Measurements from ENCODE around the gene CACNA1F. TPM values are rescaled to one million over a fixed set of nuclear protein-coding genes. Genes with fewer than 3 reads are reported as not detected.

CACNA1F gene
- total RNA-seq, 1 experiment from 2014 or later = not detected

- Histone ChIP-seq H3K4me3 (ENCODE audit: low read depth in 2 of 2, low read length in 2 of 2) (no peak overlapping the region), H3K4me1 (ENCODE audit: control insufficient read depth, insufficient read depth, low read length) (no peaks in the 10 kb centered on the region), H3K27ac (ENCODE audit: low read length) (no peak overlapping the region), H3K27me3 (ENCODE audit: control insufficient read depth, insufficient read depth, low read length) (no peaks in the 10 kb centered on the region), H3K9me3 (ENCODE audit: control insufficient read depth, insufficient read depth, low read depth, low read length) (no peaks in the 10 kb centered on the region), H3K36me3 (ENCODE audit: control insufficient read depth, insufficient read depth, low read length) (no peaks in the 10 kb centered on the region)
- TF ChIP-seq, protein P1, sequence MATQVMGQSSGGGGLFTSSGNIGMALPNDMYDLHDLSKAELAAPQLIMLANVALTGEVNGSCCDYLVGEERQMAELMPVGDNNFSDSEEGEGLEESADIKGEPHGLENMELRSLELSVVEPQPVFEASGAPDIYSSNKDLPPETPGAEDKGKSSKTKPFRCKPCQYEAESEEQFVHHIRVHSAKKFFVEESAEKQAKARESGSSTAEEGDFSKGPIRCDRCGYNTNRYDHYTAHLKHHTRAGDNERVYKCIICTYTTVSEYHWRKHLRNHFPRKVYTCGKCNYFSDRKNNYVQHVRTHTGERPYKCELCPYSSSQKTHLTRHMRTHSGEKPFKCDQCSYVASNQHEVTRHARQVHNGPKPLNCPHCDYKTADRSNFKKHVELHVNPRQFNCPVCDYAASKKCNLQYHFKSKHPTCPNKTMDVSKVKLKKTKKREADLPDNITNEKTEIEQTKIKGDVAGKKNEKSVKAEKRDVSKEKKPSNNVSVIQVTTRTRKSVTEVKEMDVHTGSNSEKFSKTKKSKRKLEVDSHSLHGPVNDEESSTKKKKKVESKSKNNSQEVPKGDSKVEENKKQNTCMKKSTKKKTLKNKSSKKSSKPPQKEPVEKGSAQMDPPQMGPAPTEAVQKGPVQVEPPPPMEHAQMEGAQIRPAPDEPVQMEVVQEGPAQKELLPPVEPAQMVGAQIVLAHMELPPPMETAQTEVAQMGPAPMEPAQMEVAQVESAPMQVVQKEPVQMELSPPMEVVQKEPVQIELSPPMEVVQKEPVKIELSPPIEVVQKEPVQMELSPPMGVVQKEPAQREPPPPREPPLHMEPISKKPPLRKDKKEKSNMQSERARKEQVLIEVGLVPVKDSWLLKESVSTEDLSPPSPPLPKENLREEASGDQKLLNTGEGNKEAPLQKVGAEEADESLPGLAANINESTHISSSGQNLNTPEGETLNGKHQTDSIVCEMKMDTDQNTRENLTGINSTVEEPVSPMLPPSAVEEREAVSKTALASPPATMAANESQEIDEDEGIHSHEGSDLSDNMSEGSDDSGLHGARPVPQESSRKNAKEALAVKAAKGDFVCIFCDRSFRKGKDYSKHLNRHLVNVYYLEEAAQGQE (IDR thresholded peaks at IDR 0.05; ENCODE audit: insufficient read depth in 1 of 2, low read depth in 2 of 2, low read length in 1 of 2) = no peak
- TF ChIP-seq, protein P2, sequence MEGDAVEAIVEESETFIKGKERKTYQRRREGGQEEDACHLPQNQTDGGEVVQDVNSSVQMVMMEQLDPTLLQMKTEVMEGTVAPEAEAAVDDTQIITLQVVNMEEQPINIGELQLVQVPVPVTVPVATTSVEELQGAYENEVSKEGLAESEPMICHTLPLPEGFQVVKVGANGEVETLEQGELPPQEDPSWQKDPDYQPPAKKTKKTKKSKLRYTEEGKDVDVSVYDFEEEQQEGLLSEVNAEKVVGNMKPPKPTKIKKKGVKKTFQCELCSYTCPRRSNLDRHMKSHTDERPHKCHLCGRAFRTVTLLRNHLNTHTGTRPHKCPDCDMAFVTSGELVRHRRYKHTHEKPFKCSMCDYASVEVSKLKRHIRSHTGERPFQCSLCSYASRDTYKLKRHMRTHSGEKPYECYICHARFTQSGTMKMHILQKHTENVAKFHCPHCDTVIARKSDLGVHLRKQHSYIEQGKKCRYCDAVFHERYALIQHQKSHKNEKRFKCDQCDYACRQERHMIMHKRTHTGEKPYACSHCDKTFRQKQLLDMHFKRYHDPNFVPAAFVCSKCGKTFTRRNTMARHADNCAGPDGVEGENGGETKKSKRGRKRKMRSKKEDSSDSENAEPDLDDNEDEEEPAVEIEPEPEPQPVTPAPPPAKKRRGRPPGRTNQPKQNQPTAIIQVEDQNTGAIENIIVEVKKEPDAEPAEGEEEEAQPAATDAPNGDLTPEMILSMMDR (IDR thresholded peaks at IDR 0.05) = no peak
- no peak for TF ChIP-seq POLR2AphosphoS5 (IDR thresholded peaks at IDR 0.05; ENCODE audit: low read depth, low read length)
- no peak for TF ChIP-seq SIN3A (IDR thresholded peaks at IDR 0.05; ENCODE audit: borderline replicate concordance, insufficient read depth, low read depth, low read length)
- TF ChIP-seq TCF7L2 (IDR thresholded peaks at IDR 0.05; ENCODE audit: low read depth, low read length) = no peak
- in situ Hi-C loops (cut with HindIII; ENCODE audit: low pct_unique_long_range_greater_than_20kb, low sequenced_read_pairs) = no loop called here
- DNase-seq (ENCODE audit: low read depth, low spot score) (no peak), ATAC-seq (no peak)
- CTCF ChIA-PET = no interaction called here
- POLR2A ChIA-PET = no interaction called here
- intact Hi-C loops (cut with micrococcal nuclease; ENCODE audit: unreplicated experiment) = no loop called here
- no TSS peak for BruUV-seq (replicated peaks)
These were observed 1.7 kb downstream of the CACNA1F start for GRCh38 chrX:49231333-49232000.

- POLR2A ChIA-PET = no interaction called here
- in situ Hi-C loops (cut with HindIII; ENCODE audit: low pct_unique_long_range_greater_than_20kb, low sequenced_read_pairs) = no loop called here
- Histone ChIP-seq H3K27me3 (ENCODE audit: control insufficient read depth, insufficient read depth, low read length) (no peaks in the 10 kb centered on the region), H3K4me3 (ENCODE audit: low read depth in 2 of 2, low read length in 2 of 2) (no peak overlapping the region), H3K9me3 (ENCODE audit: control insufficient read depth, insufficient read depth, low read depth, low read length) (no peaks in the 10 kb centered on the region), H3K4me1 (ENCODE audit: control insufficient read depth, insufficient read depth, low read length) (no peaks in the 10 kb centered on the region), H3K36me3 (ENCODE audit: control insufficient read depth, insufficient read depth, low read length) (no peaks in the 10 kb centered on the region), H3K27ac (ENCODE audit: low read length) (no peak overlapping the region)
- TF ChIP-seq POLR2AphosphoS5 (IDR thresholded peaks at IDR 0.05; ENCODE audit: low read depth, low read length) (no peak), SIN3A (IDR thresholded peaks at IDR 0.05; ENCODE audit: borderline replicate concordance, insufficient read depth, low read depth, low read length) (no peak), TCF7L2 (IDR thresholded peaks at IDR 0.05; ENCODE audit: low read depth, low read length) (no peak)
- TF ChIP-seq, protein P1 (IDR thresholded peaks at IDR 0.05; ENCODE audit: insufficient read depth in 1 of 2, low read depth in 2 of 2, low read length in 1 of 2) = no peak
- TF ChIP-seq, protein P2 (IDR thresholded peaks at IDR 0.05) = no peak
- intact Hi-C loops (cut with micrococcal nuclease; ENCODE audit: unreplicated experiment) = no loop called here
- ATAC-seq = no peak
- CTCF ChIA-PET = no interaction called here
- DNase-seq (ENCODE audit: low read depth, low spot score) = no peak
- BruUV-seq (replicated peaks) = no TSS peak
These were observed 2.5 kb downstream of the CACNA1F start for GRCh38 chrX:49230500-49231232.
